HG02973 (cell line): ENCODE measurements around the gene PTCD1.

Experiments used
- ATAC-seq: cut with Tn5 transposase; IDR thresholded peaks from one replicate; pipeline ENCODE4 v1.9.1; 2021; ENCODE audit warnings: moderate library complexity; ENCODE audit not compliant: unreplicated experiment

Gene PTCD1

GRCh38 chr7:99372275-99373090 is 66.1 kb downstream of the PTCD1 start:
- no peak for ATAC-seq

- ATAC-seq: no peak
Measured at GRCh38 chr7:99371376-99371920, 67.2 kb downstream of the PTCD1 start.

- ATAC-seq: no peak
Measured at GRCh38 chr7:99369767-99370391, 68.7 kb downstream of the PTCD1 start.

GRCh38 chr7:99368750-99369389 is 69.7 kb downstream of the PTCD1 start:
- ATAC-seq: no peak
